Hepatocyte (in vitro differentiated cells): ENCODE data around the gene DGKD. TPM values are rescaled to one million over a fixed set of nuclear protein-coding genes. Genes with fewer than 3 reads are reported as not detected.

Experiments
- DNase-seq: peaks from one replicate; pipeline ENCODE4 v3.0.0-alpha.2; 2016; ENCODE audit warnings: low spot score
- H2AFZ ChIP-seq: fragments of 200-600 bp; sonication (generic); 2 replicates; pipeline ENCODE4 v1.6.0; 2016; ENCODE audit warnings: antibody characterized with exemption, mild to moderate bottlenecking
- H3K27ac ChIP-seq: fragments of 200-600 bp; sonication (generic); 2 replicates; pipeline ENCODE4 v1.5.1; 2016; ENCODE audit warnings: mild to moderate bottlenecking
- H3K27me3 ChIP-seq: fragments of 200-600 bp; sonication (generic); 2 replicates; pipeline ENCODE4 v1.6.1; 2016
- H3K36me3 ChIP-seq: fragments of 200-600 bp; sonication (generic); replicated peaks from 2 replicates; pipeline ENCODE4 v1.5.1; 2016; ENCODE audit warnings: low read depth; ENCODE audit not compliant: insufficient read depth
- H3K4me1 ChIP-seq: fragments of 200-600 bp; sonication (generic); 2 replicates; pipeline ENCODE4 v1.5.1; 2016; ENCODE audit warnings: mild to moderate bottlenecking, moderate library complexity; ENCODE audit not compliant: insufficient read depth
- H3K4me2 ChIP-seq: fragments of 200-600 bp; sonication (generic); 2 replicates; pipeline ENCODE4 v1.6.0; 2016
- H3K4me3 ChIP-seq: fragments of 200-600 bp; sonication (generic); 2 replicates; pipeline ENCODE4 v1.5.1; 2016; ENCODE audit warnings: mild to moderate bottlenecking
- H3K79me2 ChIP-seq: fragments of 200-600 bp; sonication (generic); 2 replicates; pipeline ENCODE4 v1.6.0; 2017; ENCODE audit warnings: mild to moderate bottlenecking
- H3K9me2 ChIP-seq: fragments of 200-600 bp; sonication (generic); replicated peaks from 2 replicates; pipeline ENCODE4 v1.6.0; 2017; ENCODE audit warnings: mild to moderate bottlenecking; ENCODE audit not compliant: insufficient read depth
- H3K9me3 ChIP-seq: fragments of 200-600 bp; sonication (generic); 2 replicates; pipeline ENCODE4 v1.5.1; 2016; ENCODE audit warnings: low read depth, mild to moderate bottlenecking
- H4K20me1 ChIP-seq: fragments of 200-600 bp; sonication (generic); 2 replicates; pipeline ENCODE4 v1.6.0; 2016; ENCODE audit warnings: mild to moderate bottlenecking; ENCODE audit not compliant: insufficient read depth, poor library complexity, severe bottlenecking
- CTCF ChIP-seq: fragments of 200-600 bp; sonication (generic); IDR thresholded peaks from 2 replicates; pipeline ENCODE4 v1.5.1; 2016; ENCODE audit warnings: antibody characterized with exemption, mild to moderate bottlenecking; ENCODE audit not compliant: poor library complexity
- EZH2 ChIP-seq: fragments of 200-600 bp; sonication (generic); IDR thresholded peaks from 2 replicates; pipeline ENCODE4 v1.6.1; 2016; ENCODE audit warnings: antibody characterized with exemption, mild to moderate bottlenecking, borderline replicate concordance
- EZH2phosphoT487 ChIP-seq: fragments of 200-600 bp; sonication (generic); IDR thresholded peaks from one replicate; pipeline ENCODE4 v1.6.1; 2018; ENCODE audit warnings: antibody characterized with exemption, mild to moderate bottlenecking, low read depth, moderate library complexity; ENCODE audit not compliant: unreplicated experiment, severe bottlenecking
- WGBS: methylation state at CpG from one replicate; pipeline ENCODE4 v1.1.6; 2016; ENCODE audit warnings: low lambda C conversion rate; ENCODE audit errors: missing lambda C conversion rate; 5-methylcytosine and 5-hydroxymethylcytosine counted together
- polyA plus RNA-seq: library from polyadenylated mRNA; unstranded; fragments of >200 nt; fragmentation: Nextera tagmentation; extraction: Ambion mirVana; gene quantifications from 2 replicates; pipeline ENCODE4 v1.2.1, GENCODE V29; 2016
- total RNA-seq: library from RNA; depleted of rRNA; stranded (reverse); fragments of >200 nt; gene quantifications from 2 replicates; pipeline ENCODE4 v1.2.3, GENCODE V29; 2014

The DGKD gene
- total and polyA plus RNA-seq, 2 experiments from 2014 or later, result 14.2 to 14.3 TPM

GRCh38 chr2:233325256-233325655, 29.0 kb upstream of the DGKD start:
- Histone ChIP-seq H3K79me2 (no peaks in the 10 kb centered on the region), H3K9me2 (no peaks in the 10 kb centered on the region), H3K4me3 (no peak overlapping the region), H3K36me3 (no peaks in the 10 kb centered on the region), H3K4me2 (no peak overlapping the region), H3K27ac (no peak overlapping the region), H3K9me3 (no peaks in the 10 kb centered on the region), H4K20me1 (no peaks in the 10 kb centered on the region), H2AFZ (no peak overlapping the region), H3K27me3 (no peaks in the 10 kb centered on the region), H3K4me1 (no peaks in the 10 kb centered on the region)
- TF ChIP-seq EZH2 (no peak), EZH2phosphoT487 (no peak), CTCF (no peak)
- WGBS, result 73% methylated on average over 4 of the region's 4 CpGs
- DNase-seq, result no peak

- Histone ChIP-seq H3K4me3 (no peak overlapping the region), H3K9me3 (no peaks in the 10 kb centered on the region), H3K4me2 (no peak overlapping the region), H2AFZ (no peak overlapping the region), H4K20me1 (no peaks in the 10 kb centered on the region), H3K4me1 (no peaks in the 10 kb centered on the region), H3K27me3 (no peaks in the 10 kb centered on the region), H3K9me2 (no peaks in the 10 kb centered on the region), H3K36me3 (no peaks in the 10 kb centered on the region), H3K79me2 (no peaks in the 10 kb centered on the region), H3K27ac (no peak overlapping the region)
- no peak for TF ChIP-seq EZH2
- TF ChIP-seq EZH2phosphoT487, result no peak
- TF ChIP-seq CTCF, result no peak
- no peak for DNase-seq
- 73% methylated on average over 10 of the region's 10 CpGs for WGBS
Observed at GRCh38 chr2:233325814-233326213, 28.5 kb upstream of the DGKD start.

- Histone ChIP-seq H3K4me3 (no peak overlapping the region), H3K79me2 (no peaks in the 10 kb centered on the region), H2AFZ (no peak overlapping the region), H4K20me1 (no peaks in the 10 kb centered on the region), H3K9me2 (no peaks in the 10 kb centered on the region), H3K4me1 (no peaks in the 10 kb centered on the region), H3K9me3 (no peaks in the 10 kb centered on the region), H3K27ac (no peak overlapping the region), H3K27me3 (no peaks in the 10 kb centered on the region), H3K4me2 (no peak overlapping the region), H3K36me3 (no peaks in the 10 kb centered on the region)
- TF ChIP-seq EZH2, result no peak
- no peak for TF ChIP-seq CTCF
- no peak for TF ChIP-seq EZH2phosphoT487
- no peak for DNase-seq
- WGBS, result 93% methylated on average over 8 of the region's 8 CpGs
Observed at GRCh38 chr2:233326500-233326899, 27.8 kb upstream of the DGKD start.

DNA sequence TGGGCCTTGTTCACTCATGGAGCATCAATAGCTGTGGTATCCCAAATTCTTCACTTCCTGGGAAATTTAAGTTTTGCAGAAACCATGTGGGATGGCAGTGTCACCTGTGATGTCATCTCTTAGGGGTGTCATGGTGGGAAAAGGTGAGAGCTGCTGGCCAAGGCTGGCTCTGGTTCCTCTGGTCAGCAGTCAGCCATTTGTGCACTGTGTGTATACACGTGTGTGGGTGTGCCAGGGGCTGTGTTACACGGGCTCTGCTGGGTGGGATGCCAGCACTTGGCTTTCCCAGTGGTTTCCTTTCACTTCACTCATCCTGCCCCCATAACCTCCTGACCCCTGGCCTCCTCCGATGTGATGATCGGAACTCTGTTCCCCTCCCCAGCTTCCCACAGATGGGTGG, 25.4 kb upstream of the DGKD start:
- TF ChIP-seq EZH2phosphoT487, result no peak
- no peak for TF ChIP-seq CTCF
- TF ChIP-seq EZH2, result no peak
- Histone ChIP-seq H3K27ac (no peak overlapping the region), H3K79me2 (no peaks in the 10 kb centered on the region), H2AFZ (no peak overlapping the region), H3K4me3 (no peak overlapping the region), H3K4me1 (no peaks in the 10 kb centered on the region), H3K4me2 (no peak overlapping the region), H3K27me3 (no peaks in the 10 kb centered on the region), H4K20me1 (no peaks in the 10 kb centered on the region), H3K9me2 (no peaks in the 10 kb centered on the region), H3K36me3 (no peaks in the 10 kb centered on the region), H3K9me3 (no peaks in the 10 kb centered on the region)
- DNase-seq, result no peak
- 90% methylated on average over 4 of the region's 4 CpGs for WGBS
